ENCODE results near the gene GCSAM.

The GCSAM gene

GRCh38 chr3:112097378-112097777, 35.7 kb downstream of the GCSAM start:
- no peak for DNase-seq

DNA sequence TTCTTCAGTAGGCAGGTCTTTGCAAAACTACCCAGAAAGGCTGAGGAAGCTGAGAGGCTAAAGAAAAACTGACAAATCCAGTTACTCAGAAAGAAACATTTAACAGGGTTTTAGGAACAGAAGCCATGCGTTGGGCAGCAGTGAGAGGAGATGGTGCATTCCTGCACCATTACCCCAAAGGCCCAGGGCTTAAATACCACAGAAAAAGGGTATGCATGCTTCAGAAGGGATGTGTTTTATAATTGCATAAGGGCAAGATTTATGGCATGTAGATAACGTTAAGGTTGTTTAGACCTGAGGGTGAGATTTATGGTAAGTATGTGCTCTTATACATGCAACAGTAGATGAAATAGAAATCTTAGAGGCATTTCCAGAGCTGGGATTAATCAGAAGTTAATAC, 36.9 kb downstream of the GCSAM start:
- DNase-seq, result no peak

- no peak for DNase-seq
These were observed 37.3 kb downstream of the GCSAM start for GRCh38 chr3:112095731-112096130.

GRCh38 chr3:112093180-112093522, 39.9 kb downstream of the GCSAM start:
- no peak for DNase-seq

DNA sequence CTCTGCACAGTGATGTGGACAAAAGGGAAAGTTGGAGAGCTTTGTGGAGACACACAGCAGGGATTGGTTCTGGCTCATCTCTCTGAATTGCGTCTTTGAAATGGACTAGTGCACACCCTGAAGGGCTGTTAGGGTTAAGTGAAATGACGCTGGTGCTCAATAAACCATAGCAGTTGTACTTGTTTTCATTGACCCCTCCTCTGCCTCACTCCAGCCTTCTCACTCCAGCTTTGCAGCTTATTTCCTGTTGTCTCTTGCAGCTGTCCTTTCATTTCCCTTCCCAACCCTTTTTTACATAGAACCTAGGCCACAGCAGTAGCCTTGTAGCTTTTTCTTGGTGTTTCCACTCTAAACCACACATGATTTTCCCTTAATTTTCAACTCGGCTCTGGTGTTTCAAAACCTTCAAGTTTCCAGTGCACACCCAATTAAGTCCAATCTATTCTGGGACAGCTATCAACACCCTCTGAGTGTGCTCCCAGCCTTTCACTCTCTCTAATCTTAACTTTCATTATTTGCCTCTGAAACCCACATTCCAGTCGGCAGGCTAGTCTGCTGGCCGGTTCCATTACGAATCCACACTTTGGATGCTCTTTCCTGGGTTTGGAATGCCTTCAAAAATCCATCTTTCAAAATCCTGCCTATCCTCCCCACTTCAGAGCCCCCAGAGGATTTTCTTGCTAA, 40.4 kb downstream of the GCSAM start:
- no peak for DNase-seq

- no peak for DNase-seq
These were observed 42.0 kb downstream of the GCSAM start for GRCh38 chr3:112090887-112091586.

DNA sequence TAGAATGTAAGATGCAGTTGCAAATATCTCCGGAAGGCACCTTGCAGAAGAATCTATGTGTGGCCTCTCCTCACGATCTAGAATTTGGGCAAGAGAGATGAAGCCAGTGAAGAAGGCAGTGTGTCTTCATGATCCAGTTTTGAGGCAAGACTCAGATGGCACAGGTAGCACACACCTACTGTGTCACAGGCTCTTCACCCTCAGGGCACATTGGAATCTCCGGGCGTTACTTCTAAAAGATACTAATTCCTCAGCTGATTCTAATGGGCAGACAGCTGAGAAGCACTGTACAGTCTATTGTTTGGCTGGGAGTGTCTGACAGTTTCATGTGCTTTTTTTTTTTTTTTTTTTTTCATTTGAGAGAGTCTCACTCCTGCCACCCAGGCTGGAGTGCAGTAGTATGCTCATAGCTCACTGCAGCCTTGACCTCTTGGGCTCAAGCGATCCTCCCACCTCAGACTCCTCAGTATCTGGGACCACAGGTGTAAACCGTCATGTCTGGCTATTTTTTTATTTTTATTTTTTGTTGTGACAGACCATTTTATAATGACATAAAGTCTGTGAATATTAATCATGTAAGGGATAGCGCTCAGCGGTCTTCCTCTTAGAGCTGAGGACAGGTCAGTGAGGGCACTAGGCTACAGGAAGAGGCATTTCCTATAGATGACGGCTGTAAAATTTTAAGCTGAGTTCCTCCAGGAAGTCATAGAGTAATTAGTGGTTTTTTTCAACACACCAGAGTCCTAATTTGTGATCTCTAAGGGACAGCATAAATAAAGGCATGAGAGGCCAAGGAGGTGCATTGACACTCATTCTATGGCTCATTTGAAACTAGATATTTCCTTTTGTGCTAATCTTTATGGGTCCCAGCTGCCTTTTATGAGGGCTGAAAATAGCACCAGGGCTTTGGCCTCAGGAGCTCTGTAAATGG, 42.8 kb downstream of the GCSAM start:
- no peak for DNase-seq

DNA sequence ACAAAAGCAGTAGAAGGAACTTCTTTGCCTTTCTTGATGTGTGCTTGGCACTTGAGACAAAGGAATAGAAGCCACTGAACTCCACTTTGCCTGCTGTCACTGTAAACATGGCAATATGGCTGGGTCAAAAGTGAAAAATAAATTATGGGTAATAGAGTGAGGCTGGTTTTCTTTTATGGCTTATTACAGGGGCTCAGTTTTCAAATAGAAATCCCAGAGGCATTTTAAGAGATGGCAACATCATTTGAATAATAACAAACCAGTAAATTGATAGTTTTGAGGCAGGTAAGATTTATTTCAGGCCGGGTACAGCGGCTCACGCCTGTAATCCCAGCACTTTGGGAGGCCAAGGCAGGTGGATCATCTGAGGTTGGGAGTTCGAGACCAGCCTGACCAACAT, 44.1 kb downstream of the GCSAM start:
- no peak for DNase-seq

- no peak for DNase-seq
These were observed 45.3 kb downstream of the GCSAM start for GRCh38 chr3:112087746-112088145.

DNA sequence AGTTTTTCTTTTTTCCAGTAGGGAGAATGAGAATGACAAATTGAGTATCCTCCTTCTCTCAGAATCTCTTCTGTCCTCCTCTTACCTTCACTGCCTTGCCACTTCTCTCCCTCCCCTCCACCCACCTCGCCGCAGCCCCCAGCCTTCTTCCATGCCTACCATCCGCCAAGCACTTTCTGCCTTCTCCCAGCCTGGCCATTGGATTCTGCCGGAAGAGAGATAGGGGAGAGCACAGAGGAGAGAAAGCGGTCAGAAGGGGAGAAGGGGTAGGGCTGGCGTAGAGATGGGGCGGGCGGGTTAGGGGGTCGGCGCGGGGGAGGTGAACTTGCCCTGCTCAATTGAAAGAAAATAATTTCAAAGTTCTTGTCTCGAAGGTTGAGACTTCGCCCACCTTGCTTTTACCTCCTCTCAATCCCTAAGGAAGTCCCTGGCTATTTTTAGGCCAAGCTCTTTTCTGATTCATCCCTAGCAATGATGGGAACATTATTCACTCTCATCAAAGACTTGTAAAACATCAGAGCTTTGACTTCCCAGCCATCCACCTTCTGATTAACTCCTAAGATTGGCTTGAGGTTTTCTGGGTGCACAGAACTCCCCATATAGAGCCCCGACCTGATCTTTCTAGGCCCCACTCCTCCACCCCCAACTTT, 46.0 kb downstream of the GCSAM start:
- no peak for DNase-seq

DNA sequence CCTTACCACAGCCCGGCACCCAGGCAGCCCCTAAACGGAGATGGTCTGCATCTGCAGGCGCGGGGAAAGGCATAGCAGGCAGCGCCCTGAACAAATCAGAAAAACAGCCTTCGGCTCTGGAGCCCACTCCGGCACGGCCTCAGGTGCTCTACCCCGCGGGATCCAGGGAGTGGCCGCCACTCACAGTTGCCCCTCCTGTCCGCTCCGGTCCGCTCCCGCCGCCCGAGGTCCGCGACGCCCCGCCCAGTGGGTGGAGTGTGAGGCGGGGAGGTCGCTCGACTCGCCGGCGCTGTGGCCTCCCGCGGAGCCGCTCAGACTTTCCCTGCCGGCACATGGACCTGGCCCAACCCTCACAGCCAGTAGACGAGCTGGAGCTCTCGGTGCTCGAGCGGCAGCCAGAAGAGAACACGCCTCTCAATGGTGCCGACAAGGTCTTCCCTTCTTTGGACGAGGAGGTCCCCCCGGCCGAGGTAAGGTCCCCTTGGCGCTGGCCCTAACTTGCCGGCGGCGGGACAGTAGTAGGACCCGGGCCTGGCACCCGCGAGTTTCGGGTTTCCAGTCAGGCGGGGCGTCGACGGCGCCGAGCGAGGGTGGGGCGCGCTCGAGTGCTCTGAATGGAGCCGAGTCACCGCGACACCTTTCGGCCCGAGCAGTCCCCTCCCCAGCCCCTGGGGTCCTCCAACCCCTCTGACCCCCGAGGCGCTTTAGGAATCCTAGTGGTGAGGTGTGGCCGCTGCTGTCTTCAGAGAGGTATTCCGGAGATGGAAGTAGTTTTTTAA, 46.8 kb downstream of the GCSAM start, which contains the start of gene C3orf52:
Gene C3orf52, plus strand, starts transcription at position 314 of the 779 bp plus-strand sequence. Its CDS starts 19 bp downstream, at position 333.
- DNase-seq, result peak; percentile 49

GRCh38 chr3:112085735-112086075, 47.3 kb downstream of the GCSAM start:
- no peak for DNase-seq

DNA sequence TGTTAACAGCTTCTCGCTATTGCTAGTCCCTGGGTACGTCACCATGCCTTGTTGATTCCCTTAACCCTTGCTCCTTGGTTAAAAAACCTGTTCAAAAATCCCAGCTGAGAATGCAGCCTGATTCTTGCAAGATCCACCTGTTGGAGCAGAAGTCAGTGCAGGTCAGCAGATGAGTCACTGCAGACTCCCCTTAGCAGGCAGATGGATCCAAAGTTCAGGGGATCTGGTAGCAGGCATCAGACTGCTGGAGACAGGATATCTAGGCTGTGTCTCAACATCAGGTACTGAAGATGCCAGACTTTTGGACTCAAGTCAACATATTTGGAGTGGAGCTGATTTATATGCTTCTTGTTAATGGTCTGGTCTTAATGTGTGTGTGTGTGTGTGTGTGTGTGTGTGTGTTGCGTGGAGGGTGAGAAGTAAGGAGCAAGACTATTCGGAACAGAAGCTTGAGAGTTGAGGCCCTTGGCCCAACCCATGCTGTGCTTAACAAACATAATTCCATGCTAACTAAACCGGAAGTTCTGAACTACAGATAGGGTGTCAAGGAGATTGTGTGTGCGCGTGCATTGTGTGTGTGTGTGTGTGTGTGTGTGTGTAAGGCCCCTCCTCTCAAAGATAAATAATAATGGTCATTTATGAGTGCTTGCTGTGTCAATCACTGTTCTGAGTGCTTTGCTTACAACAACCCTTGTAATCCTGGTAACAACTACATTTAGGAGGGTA, 47.9 kb downstream of the GCSAM start:
- no peak for DNase-seq

DNA sequence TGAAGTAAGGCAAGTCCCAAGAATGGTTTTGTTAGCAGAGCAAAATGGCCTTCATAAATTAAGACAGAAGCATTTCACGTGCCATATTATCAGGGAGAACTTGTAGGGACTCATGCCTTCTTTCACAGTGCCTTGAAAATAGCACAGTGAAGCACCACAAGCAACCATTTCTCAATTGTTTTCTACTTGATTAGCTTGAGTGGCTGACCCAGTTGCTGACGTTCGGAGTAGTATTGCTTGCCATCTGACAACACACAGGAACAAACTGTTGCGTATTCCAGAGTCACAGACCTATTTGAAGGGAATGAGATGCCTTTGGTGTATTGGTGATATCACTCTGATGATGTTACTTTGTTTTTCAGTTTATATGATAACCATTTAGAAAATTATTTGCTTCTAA, 49.8 kb downstream of the GCSAM start:
- no peak for DNase-seq

GRCh38 chr3:112078125-112079083, 54.6 kb downstream of the GCSAM start:
- no peak for DNase-seq

GRCh38 chr3:112074616-112075497, 58.2 kb downstream of the GCSAM start:
- DNase-seq, result no peak

GRCh38 chr3:112074006-112074405, 59.0 kb downstream of the GCSAM start:
- DNase-seq, result no peak

DNA sequence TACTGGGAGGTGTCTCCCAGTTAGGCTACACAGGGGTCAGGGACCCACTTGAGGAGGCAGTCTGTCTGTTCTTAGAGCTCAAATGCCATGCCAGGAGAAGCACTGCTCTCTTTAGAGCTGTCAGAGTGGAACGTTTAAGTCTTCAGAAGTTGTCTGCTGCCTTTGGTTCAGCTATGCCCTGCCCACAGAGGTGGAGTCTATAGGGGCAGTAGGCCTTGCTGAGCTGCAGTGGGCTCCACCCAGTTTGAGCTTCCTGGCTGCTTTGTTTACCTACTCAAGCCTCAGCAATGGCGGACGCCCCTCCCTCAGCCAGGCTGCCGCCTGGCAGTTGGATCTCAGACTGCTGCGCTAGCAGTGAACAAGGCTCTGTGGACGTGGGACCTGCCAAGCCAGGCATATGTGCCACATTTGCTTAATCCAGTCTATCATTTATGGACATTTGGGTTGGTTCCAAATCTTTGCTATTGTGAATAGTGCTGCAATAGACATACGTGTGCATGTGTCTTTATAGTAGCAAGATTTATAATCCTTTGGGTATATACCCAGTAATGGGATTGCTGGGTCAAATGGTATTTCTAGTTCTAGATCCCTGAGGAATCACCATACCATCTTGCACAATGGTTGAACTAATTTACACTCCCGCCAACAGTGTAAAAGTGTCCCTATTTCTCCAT, 60.5 kb downstream of the GCSAM start:
- DNase-seq, result peak; percentile 26

Data from stimulated activated CD4-positive, alpha-beta T cell treated with anti-CD3 and anti-CD28 coated beads, Interleukin-12 subunit alpha, Interleukin-12 subunit beta, amount 100 ng/mL, for 4 hours (primary cell).